ENCODE measurements around the gene GARNL3.

Gene GARNL3

DNA sequence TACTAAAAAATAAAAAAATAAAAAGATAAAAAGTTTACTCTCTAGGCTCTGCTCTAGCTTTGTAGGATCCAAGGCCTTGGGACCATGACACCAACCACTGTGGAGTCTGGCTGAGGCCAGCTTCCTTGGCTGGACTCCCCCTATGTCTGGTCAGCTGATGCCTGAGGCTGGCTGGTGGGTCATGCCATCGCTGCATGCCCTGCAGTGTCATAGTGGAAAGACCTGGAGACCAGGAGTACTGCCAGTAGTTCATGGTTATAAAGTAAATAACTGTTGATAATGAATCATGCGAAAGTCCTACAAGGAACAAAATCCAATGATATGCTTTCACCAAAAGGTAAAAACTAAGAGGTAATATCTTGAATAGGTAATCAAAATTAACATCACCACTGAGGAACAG, 43.2 kb downstream of the GARNL3 start:
- Histone ChIP-seq H4K20me1 (ENCODE audit: insufficient read depth, low read length) (no peaks in the 10 kb centered on the region), H3K9me3 (ENCODE audit: low read length) (no peaks in the 10 kb centered on the region), H3K4me3 (ENCODE audit: low read depth, low read length, poor library complexity, severe bottlenecking) (no peak overlapping the region), H3K79me2 (ENCODE audit: insufficient read depth, low read length) (no peaks in the 10 kb centered on the region), H3K9ac (ENCODE audit: low read length) (no peak overlapping the region), H3K27ac (ENCODE audit: low read depth, low read length, poor library complexity, severe bottlenecking) (no peak overlapping the region), H3K4me1 (ENCODE audit: insufficient read depth, low read length, severe bottlenecking) (no peaks in the 10 kb centered on the region), H3K4me2 (ENCODE audit: low read length) (no peak overlapping the region), H3K9me2 (ENCODE audit: low read depth, low read length) (no peaks in the 10 kb centered on the region), H2AFZ (ENCODE audit: low read length) (no peak overlapping the region), H3K27me3 (ENCODE audit: insufficient read depth, low read length) (no peaks in the 10 kb centered on the region), H3K36me3 (ENCODE audit: insufficient read depth, low read length) (no peaks in the 10 kb centered on the region), H3F3A (ENCODE audit: insufficient read depth, low read length) (no peaks in the 10 kb centered on the region)
- TF ChIP-seq EZH2 (IDR thresholded peaks at IDR 0.05; ENCODE audit: borderline replicate concordance, low read length), result no peak
- TF ChIP-seq, protein P1, sequence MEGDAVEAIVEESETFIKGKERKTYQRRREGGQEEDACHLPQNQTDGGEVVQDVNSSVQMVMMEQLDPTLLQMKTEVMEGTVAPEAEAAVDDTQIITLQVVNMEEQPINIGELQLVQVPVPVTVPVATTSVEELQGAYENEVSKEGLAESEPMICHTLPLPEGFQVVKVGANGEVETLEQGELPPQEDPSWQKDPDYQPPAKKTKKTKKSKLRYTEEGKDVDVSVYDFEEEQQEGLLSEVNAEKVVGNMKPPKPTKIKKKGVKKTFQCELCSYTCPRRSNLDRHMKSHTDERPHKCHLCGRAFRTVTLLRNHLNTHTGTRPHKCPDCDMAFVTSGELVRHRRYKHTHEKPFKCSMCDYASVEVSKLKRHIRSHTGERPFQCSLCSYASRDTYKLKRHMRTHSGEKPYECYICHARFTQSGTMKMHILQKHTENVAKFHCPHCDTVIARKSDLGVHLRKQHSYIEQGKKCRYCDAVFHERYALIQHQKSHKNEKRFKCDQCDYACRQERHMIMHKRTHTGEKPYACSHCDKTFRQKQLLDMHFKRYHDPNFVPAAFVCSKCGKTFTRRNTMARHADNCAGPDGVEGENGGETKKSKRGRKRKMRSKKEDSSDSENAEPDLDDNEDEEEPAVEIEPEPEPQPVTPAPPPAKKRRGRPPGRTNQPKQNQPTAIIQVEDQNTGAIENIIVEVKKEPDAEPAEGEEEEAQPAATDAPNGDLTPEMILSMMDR (IDR thresholded peaks at IDR 0.05; ENCODE audit: low read length), result no peak

DNA sequence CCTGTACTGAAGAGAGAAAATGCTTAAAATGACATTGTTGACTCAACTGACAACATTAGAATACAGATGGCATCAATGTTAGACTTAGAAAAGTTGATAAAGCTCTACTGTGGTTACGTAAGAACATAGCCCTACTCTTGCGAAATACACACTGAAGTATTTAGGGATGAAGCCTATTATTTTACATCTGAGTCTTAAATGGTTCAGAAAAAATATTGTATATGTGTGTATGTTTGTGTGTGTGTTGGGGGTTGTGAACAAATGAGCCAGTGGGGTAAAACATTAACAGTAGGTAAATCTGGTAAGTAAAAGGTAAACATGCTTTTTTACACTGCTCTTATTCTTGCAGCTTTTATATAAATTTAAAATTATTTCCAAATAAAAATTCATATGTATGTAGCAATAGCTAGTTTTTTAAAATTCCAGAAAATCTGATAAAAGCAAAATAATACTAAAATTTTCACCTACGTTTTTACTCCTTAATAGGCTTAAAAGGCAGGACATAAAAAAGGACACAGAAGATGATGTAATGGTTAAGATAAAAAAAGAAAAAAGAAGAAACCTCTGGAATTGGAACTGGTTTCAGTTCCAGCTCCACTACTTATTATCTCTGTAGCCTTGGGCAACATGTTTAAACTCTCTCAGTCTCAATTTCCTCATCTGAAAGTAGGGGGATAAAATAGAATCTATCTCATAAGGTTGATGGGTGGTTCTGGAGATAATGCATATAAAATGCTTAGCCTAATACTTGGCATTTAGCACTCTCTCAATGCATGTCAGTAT, 44.3 kb downstream of the GARNL3 start:
- H3K36me3 ChIP-seq (ENCODE audit: insufficient read depth, low read length), result no peaks in the 10 kb centered on the region
- H3K9me2 ChIP-seq (ENCODE audit: low read depth, low read length), result no peaks in the 10 kb centered on the region
- H3K9ac ChIP-seq (ENCODE audit: low read length), result no peak overlapping the region
- no peak overlapping the region for H3K4me3 ChIP-seq (ENCODE audit: low read depth, low read length, poor library complexity, severe bottlenecking)
- no peak overlapping the region for H2AFZ ChIP-seq (ENCODE audit: low read length)
- H4K20me1 ChIP-seq (ENCODE audit: insufficient read depth, low read length), result no peaks in the 10 kb centered on the region
- no peak overlapping the region for H3K27ac ChIP-seq (ENCODE audit: low read depth, low read length, poor library complexity, severe bottlenecking)
- no peak overlapping the region for H3K4me2 ChIP-seq (ENCODE audit: low read length)
- H3F3A ChIP-seq (ENCODE audit: insufficient read depth, low read length), result no peaks in the 10 kb centered on the region
- H3K4me1 ChIP-seq (ENCODE audit: insufficient read depth, low read length, severe bottlenecking), result no peaks in the 10 kb centered on the region
- TF ChIP-seq EZH2 (IDR thresholded peaks at IDR 0.05; ENCODE audit: borderline replicate concordance, low read length), result no peak
- TF ChIP-seq, protein P1 (IDR thresholded peaks at IDR 0.05; ENCODE audit: low read length), result no peak
- H3K79me2 ChIP-seq (ENCODE audit: insufficient read depth, low read length), result no peaks in the 10 kb centered on the region
- H3K9me3 ChIP-seq (ENCODE audit: low read length), result no peaks in the 10 kb centered on the region
- no peaks in the 10 kb centered on the region for H3K27me3 ChIP-seq (ENCODE audit: insufficient read depth, low read length)

DNA sequence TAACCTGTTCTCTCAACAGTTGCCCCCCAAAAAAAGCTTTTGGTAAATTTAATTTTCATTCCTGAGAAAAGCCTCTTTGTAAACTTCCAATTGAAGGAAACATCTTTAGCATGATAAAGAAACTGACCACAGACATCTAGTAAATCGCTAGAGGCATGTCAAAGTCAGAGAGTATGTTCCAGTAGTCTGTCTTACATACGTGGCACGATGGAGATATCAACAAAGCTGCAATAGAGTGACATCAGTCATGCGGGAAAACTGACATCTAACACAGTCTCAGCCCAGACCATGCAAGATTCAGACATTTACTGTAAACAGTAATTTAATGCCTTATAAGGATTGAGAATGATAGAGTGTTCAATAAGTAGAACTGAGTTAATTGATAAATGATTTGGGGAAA, 45.1 kb downstream of the GARNL3 start:
- H3K27ac ChIP-seq (ENCODE audit: low read depth, low read length, poor library complexity, severe bottlenecking), result no peak overlapping the region
- H3F3A ChIP-seq (ENCODE audit: insufficient read depth, low read length), result no peaks in the 10 kb centered on the region
- H3K36me3 ChIP-seq (ENCODE audit: insufficient read depth, low read length), result no peaks in the 10 kb centered on the region
- no peak overlapping the region for H2AFZ ChIP-seq (ENCODE audit: low read length)
- H4K20me1 ChIP-seq (ENCODE audit: insufficient read depth, low read length), result no peaks in the 10 kb centered on the region
- H3K79me2 ChIP-seq (ENCODE audit: insufficient read depth, low read length), result no peaks in the 10 kb centered on the region
- H3K27me3 ChIP-seq (ENCODE audit: insufficient read depth, low read length), result no peaks in the 10 kb centered on the region
- no peak overlapping the region for H3K4me3 ChIP-seq (ENCODE audit: low read depth, low read length, poor library complexity, severe bottlenecking)
- no peak overlapping the region for H3K9ac ChIP-seq (ENCODE audit: low read length)
- TF ChIP-seq, protein P1 (IDR thresholded peaks at IDR 0.05; ENCODE audit: low read length), result no peak
- TF ChIP-seq EZH2 (IDR thresholded peaks at IDR 0.05; ENCODE audit: borderline replicate concordance, low read length), result no peak
- no peaks in the 10 kb centered on the region for H3K4me1 ChIP-seq (ENCODE audit: insufficient read depth, low read length, severe bottlenecking)
- no peaks in the 10 kb centered on the region for H3K9me3 ChIP-seq (ENCODE audit: low read length)
- no peak overlapping the region for H3K4me2 ChIP-seq (ENCODE audit: low read length)
- H3K9me2 ChIP-seq (ENCODE audit: low read depth, low read length), result no peaks in the 10 kb centered on the region

Measured in OCI-LY1 (cell line).